Stimulated activated CD4-positive, alpha-beta T cell treated with anti-CD3 and anti-CD28 coated beads, TNF-alpha, amount 100 ng/mL, for 48 hours (primary cell): ENCODE measurements around the gene TSPAN5.

Source experiments
- DNase-seq, 3 donors: peaks; one replicate each; pipeline ENCODE4 v3.0.0-alpha.2; 2020; ENCODE audit warnings: low read depth in 3 of 3

The TSPAN5 gene

DNA sequence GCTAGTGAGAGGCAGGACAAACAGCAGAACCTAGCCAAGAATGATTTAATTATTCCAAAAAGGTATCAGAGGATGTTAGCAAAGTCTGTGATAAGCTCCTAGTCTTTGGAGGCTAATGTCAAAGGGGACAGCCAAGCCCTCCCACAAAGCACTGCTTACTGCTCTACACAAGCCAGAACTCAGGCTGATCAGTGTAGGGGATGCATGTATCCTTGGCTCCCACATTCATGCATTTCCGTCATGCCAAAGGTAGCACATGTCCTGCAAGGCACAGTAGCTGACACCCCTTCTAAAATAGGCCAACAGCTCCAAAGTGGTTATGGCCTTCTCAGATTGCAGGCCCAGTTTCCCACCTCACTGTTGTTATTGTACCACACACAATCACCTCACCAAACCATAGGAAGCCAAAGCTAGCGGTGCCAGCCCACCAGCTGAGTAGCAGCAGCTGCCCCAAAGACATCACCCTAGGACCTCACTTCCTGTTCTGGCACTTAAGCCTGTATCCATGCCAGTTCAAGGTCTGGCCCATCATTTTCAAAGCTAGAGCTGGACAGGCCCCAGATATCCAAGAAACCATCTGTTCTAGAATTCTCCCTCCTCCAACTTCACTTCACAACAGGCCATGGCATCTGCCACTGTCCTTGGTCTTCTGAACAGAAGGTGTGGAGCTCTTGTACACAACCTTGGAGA lies 40.9 kb downstream of the TSPAN5 start:
- DNase-seq: no peak

DNA sequence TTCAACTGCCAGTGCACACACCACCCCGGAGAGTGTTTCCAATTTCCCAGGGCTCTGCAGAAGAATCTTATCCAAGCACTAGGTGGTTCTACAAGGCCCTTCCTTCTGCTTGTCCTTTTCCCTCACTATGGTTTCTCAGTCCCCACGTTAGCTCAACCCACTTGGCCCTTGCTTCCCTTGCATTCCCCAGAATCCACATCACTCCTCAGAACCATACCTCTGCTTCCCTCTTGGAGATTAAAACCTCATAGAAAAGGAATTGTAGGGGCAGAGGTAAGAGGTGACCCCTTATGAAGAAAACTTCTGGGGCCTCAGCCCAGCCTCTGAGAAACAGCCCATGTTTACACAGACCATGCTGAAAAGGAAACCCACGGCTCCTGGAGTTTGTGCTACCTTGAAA lies 42.4 kb downstream of the TSPAN5 start:
- no peak for DNase-seq

DNA sequence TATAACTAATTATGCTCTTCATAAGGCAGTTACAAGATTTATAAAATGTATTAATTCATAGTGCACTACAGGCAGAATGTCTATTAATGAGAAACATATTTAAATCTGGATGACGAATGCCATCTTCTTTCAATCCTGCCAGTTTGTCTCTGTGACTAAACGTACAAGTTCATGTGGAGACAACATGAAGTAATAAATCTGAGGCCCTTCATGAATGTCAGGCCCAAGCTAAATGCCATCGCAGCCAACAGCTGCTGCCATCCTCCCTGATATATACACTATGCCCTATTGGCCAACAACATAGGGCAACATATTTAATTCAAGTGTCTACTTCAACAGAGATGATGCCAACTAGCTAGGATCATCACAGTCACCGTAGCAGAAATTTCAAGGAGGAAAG lies 43.7 kb downstream of the TSPAN5 start:
- DNase-seq: no peak

DNA sequence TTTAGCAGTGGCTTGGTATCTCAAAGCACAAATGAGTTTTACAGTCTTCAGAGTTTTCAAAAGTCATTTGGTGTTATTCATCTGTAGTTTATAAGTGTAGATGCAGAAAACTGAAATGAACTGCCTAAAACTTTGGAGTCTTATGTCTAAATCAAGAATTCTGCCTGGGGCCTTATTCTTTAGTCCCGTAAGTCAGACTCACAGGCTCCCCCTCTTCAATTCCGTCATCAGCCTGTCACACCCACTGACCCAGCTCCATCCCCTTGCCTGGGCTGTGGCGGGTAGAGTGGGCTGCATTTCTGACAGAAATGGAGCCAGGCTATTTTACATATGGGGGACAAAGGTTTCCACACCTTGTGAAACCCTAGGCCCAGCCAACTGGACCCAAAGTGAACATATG lies 44.3 kb downstream of the TSPAN5 start:
- DNase-seq: no peak

DNA sequence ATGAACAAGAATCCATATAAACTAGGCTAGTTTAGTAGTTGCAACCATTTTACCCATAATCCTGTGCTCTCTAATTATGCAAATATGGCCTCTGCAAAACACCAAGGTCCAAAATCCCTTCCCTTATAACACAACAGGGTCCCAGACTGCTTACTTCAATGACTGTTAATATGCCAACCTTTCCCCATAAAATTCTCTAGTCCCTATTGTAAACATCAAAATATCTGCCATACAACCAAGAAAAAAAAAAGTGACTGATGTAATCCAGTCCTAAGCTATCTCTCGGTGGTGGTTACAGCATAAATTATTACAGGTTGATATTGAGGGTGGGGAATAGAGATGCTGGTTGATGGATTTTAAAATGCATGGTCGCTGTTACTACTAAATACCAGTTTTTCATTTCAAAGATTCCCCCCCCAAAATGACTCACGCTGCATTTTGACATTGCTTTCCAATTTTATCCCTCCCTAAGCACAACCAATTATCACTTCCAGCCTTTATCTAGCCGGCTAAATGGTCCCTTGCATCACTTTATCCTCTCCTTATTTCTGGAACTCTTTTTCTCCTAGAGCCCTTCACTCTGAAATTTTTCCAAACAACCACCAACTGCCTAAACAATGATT lies 44.8 kb downstream of the TSPAN5 start:
- no peak for DNase-seq

DNA sequence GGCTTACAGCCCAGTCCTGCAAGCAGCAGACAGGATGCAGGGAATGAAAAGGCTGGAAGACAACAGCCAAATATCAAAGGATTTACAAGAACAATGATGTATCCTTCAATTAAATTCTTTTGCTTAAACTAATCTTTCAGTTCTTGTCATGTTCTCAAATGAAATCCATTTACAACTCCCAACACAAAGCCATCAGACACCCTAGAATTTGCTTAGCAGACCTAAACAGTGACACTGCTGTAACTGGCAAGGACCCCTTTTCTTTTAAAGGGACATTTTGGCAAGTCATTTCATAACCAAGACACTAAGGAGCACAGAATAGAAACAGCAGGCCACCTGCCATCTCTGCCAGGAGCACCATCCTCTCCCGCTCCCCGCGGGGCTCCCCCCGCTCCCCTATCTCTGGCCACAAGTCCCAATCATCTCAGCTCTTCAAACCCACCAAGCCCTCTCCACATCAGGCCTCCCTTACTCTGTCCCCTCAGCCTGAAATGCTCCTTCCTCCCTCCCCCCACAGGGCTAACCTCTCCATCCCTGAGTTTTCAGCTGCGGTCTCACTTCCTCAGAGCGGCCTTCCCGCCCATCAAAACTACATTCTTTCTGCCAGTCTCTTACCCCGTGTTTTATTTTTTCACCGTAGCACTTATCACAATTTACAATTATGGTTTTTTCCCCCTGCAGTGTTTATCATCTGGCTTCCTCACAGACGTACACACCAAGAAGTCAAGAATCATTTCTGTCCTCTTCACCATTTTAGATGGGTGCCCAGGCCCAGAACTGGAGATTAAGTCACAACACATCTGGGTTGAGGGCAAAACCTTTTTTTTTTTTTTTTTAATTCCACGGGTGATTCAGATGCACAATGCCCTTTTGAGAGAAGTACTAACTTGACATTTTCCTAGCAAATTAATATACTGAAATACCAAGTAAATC lies 45.8 kb downstream of the TSPAN5 start:
- no peak for DNase-seq

DNA sequence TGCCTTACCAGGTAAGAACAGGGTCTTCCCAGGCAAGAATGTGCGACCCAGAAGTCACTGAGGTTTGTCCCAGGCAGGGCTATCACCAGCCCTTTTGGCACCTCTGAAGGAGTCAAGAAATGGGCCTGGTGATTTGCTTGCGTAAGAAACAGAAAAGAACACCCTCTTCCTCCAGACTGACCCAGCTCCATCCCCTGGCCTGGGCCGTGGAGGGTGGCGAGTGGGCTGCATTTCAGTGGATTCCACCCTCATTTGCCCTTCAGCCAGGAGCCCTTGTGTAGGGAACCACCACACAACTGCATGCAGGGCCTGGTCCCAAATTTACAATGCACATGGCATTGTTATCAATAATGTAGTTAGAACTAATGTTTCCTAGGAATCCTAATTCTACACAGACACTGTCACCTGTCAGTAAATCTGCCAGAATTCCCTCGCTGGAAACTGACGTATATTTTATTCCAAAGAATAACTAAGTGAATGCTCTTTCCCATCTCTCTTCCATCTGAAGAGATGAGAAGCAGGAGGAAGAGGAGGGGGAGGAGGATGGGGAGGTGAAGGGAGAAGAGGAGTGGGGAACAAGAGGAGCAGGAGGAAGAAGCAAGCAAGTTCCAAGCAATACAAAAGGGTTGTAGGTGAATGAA lies 46.6 kb downstream of the TSPAN5 start:
- no peak for DNase-seq

DNA sequence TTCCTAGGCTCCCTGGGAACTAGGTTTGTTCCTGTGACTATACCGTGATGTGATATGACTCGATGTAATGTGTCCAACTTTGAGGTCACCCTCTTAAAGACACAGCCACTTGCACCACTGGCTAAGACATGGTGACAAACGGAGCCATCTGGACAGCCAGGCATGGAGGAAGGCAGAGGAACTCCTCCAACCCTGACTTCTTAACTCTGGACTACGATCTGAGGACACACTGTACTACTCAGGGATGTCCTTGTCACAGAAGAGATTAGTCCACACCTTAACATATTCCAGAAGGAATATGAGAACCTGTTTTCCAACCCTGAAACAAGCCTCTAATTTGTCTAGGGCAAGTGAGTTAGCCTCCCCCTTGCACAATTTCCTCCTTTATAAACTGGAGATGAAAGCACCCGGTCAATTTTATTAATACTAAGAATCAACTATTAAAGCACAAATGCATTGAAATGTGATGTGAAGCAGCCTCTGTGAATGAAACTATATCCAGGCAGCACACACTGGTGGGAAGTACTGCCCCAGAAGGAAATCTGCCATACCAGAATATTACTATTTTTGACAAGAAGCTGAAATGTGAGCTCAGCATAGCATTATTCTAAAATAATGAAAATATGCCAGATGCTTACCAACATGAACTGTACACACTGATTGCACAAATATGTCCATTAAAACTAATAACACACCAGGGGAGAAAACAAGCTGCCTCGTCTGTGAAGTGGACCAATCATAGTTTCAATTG lies 47.3 kb downstream of the TSPAN5 start:
- no peak for DNase-seq

DNA sequence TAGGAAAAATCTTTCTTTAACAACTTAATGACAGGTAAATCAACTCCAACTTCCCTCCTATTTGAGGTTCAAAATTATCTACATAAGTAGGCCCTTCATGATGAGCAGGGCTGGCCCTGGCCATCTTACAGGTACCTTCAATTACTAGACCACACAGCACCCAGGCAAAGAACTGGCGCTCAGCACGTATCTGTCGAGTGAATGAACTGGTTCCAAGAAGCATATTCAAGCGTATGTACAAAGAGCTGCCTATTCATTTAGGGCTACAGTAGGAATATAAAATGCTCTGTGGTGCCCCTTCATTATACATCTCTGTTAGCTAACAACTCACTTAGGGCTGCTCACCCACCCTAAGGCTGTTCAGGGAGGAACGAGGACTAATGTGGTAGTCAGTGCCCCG lies 48.0 kb downstream of the TSPAN5 start:
- DNase-seq: no peak

DNA sequence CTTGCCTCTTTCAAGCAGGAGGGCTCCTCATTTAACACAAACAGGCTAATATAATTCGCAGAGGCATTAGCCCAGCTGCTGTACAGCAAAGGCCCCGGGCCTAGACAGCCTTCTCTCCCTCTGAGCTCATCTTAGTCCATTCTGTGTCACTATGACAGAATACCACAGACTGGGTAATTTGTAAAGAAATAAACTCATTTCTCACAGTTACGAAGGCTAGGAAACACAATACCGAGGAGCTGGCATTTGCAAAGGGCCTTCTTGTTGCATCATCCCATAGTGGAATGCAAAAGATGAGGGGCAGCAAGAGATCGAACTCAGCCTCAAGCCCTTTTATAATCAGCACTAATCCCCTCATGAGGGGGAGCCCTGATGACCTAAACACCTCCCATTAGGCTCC lies 48.5 kb downstream of the TSPAN5 start:
- no peak for DNase-seq

DNA sequence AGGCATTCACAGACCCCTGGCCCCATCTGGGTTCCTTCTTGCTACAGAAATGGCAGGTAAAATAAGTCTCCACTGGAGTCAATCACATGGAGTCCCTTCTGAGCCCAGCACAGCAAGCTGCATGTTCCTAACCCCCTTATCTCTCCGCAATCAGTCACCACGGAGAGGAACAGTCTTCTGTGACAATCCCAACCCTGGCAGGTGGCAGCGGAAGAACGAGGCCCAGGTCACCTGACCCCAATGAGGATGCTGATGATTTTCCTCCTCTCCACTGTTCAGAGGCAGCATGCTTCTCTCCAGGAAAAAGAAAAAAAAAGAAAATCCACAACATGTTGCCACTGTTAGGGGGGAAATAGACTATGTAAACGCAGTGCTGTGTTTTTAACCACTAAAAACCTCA lies 50.1 kb downstream of the TSPAN5 start:
- no peak for DNase-seq

DNA sequence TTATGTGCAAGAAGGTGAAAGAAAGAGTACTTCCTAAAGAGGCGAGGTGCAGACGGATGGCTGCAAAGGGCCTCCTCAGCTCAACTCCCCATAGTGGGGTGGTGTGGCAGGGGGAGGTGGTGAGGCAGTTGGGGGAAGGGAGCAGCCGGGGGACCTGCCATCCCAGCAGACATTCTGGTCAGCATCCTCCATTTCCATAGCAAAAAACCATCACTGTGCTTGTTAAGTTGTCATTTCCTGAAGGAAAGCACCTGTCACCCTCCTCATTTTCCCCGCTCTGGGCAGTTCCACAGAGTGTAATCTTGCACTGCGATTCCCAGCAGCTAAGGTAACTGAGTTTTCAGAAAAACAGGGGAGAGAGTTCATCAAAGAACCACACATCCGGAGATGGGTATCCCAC lies 51.5 kb downstream of the TSPAN5 start:
- DNase-seq: no peak

DNA sequence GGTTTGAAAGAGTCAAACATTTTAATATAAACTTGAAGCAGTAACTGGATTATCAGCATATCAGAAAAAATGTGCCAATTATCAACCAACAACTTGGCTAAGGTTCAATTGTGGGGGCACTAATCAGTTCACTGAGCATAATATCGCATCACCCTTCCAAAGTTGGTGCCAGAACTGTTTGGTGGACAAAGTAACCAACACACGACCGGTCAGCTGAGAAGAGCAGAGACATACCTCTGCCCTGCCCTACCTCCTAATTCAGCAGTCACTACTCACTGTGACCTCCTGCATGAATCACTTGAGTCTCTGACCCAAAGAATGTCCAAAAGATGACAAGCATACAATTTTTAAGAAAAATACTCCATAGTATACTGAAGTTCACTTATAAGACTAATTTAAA lies 53.2 kb downstream of the TSPAN5 start:
- DNase-seq: no peak

DNA sequence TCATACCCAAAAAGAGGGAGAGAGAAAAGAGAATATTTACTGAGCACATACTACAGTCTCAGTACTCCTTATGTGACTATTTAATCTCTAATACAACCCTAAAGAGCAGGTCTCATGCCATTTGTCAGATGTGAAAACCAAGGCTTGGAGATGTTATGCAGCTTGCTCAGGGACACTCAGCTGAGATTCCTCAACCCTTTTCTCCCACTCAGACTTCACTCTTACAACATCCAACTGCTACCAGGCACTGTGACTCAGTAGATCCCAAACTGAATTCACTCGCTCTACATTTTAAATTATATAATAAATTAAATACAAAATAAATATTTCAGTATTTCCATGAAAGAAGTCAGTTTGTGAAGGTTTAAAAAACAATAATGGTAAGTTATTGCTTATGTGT lies 53.7 kb downstream of the TSPAN5 start:
- DNase-seq: no peak

DNA sequence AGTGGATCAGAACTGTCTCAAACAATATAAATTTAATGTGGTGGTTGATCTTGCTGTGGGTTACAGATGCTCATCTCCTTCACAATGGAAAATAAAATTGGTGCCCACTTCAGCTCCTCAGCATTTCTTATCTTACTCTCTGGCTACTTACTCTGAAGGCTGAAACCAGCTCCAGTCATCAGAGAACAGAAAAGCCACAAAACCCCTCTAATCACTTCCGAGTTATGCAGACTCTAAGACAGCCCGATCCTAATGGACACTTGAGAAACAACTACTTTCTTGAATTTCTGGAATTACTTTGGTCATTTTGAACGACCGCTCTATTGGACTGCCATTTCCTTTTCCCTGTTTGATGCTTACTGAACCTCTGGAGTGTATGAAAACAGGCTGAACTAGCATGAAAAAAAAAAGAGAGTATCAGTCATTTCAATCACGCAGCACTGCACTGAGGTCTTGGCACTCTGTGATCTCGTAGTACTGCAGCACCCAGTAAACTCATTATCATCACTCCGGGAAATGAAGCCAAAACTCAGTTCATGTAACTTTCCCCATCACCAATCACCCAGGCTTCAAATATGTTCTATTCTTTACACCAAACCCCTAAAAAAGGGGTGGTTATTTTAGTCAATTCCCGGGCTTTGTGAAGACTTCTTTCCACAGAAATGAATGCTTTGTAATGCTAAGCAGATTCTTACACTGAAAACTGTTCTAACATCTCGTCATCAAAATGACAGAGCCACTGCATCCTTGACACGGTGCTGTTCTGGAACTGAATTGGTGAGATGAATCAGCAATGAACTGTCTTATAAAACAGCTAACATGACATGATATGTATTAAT lies 54.5 kb downstream of the TSPAN5 start:
- DNase-seq: no peak

DNA sequence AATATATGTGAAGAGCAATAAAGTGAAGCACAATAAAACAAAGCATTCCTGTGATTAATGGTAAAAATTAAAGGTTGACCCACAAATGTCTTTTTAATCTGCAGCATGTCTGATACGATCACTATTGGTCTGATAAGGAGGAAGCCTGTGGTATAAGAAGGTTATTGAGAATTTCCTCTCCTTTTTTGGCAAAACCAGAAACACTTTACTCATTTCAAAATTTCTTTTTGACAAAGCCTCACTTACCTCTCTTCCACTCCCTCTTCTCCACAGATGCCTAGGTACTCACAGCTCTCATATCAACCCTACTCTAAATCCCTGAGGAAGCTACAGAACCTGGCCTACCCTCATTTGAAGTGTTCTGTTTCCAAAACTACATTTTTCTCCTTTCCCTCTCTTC lies 56.1 kb downstream of the TSPAN5 start:
- no peak for DNase-seq

DNA sequence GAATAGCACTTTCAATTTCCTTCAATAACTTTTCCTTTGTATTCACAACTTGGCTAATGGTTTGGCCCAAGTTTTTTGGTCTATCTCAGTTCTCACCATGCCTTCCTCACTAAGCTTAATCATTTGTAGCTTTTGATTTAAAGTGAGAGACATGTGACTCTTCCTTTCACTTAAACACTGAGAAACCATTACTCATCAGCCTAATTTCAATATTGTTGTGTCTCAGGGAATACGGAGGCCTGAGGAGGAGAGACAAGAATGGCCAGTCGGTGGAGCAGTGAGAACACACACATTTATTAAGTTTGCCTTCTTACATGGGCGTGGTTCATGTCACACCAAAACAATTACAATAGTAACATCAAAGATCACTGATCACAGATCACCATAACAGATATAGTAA lies 56.7 kb downstream of the TSPAN5 start:
- DNase-seq: peak in 1 of 3 donors; percentile 29

DNA sequence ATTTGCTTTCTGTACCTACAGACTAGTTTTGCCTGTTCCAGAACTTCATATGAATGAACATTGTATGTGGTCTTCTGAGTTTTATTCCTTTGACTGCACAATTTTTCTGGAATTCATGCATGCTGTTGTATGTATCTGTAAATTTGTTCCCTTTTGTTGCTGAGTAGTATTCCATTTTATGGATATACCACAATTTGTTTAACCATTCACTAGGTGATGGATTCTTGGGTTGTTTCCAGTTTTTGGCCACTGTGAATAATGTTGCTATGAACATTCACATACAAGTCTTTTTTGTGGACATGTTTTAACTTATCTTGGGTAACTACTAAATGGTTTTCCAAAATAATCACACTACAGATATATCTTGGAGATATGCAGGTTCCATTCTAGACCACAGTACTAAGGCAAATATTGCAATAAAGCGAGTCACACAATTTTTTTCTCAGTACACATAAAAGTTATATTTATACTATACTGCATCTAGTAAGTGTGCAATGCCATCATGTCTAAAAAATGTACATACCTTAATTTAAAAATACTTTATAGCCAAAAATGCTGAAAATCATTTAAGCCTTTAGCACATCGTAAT lies 58.7 kb downstream of the TSPAN5 start:
- no peak for DNase-seq

DNA sequence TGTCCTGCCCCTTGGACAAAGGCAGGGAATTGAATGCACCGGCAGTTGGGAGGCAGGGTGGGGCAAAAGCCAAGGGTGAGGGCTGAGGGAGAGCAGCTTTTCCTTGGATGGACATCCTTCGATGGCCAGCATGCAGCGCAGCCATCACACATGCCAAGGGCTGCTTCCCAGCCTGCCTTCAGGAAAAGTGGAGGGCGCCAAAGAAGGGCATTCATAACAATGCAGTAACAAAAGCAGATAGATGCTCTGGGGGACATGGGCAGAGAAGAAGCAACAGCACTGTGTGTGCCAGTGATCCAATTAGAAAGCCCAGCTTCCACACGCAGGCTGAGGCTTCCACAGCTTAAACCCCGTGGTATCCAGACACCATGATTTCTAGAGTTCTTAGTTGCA lies 71.5 kb downstream of the TSPAN5 start:
- DNase-seq: no peak

DNA sequence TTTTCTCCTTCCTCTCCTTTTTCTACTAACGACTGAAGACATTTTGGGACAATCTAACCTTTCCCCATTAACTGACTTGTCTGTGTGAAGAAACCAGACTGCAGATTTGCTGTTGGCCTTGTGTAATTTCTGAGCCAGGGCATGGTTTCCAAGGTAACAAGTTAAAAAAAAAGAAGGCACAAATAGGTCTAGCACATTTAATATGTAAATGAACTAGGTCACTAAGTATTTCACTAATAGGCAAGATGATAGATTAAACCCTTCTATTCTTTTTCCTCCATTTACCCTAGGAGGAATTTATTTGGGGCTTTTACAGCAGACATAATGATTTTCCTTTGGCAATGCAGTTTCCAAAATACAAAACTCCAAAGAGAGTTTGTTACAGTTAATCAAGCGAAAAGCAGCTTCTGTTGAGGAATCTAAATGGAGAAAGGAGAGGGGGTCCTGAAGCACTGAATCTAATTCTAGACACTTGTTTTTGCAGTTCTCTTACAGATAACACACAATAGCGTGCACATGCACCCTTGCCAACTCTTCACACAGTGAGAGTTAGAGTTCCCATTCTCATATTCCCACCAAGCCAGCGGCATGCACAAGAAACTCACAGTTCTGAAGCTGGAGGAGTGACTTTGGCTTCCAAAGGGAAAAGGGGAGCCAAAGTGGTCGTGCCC lies 72.0 kb downstream of the TSPAN5 start:
- no peak for DNase-seq
